Activated T-cell treated with anti-CD3 and anti-CD28 coated beads, Interleukin-2, amount 50 U/mL, for 4 hours (primary cell): Measurements from ENCODE around the gene CASS4. TPM values are rescaled to one million over a fixed set of nuclear protein-coding genes. Genes with fewer than 3 reads are reported as not detected.

Source experiments
- total RNA-seq, 3 donors: library from RNA; stranded (reverse); gene quantifications; one replicate each; pipeline ENCODE4 v1.2.1, GENCODE V29; 2021

The CASS4 gene
- total RNA-seq, 3 donors from 2014 or later: 1.9 to 2.5 (median 2.4) TPM

Other genes with a start within 250 kb of the CASS4 start
- gene MC3R, start 163.5 kb upstream of the CASS4 start, total RNA-seq: not detected
- 1 to 10 TPM; 3.4 to 4.1 (median 3.7) TPM for gene FAM210B, start 53.3 kb upstream of the CASS4 start, total RNA-seq
- gene AURKA, start 20.0 kb upstream of the CASS4 start, total RNA-seq: 1 to 10 TPM; 7.3 to 9.6 (median 9.0) TPM
- 10 to 100 TPM; 42.7 to 47.3 (median 45.3) TPM for gene CSTF1, start 19.6 kb upstream of the CASS4 start, total RNA-seq
- 10 to 100 TPM; 74.8 to 81.3 (median 79.7) TPM for gene RTF2, start 56.4 kb downstream of the CASS4 start, total RNA-seq
- 1 to 10 TPM in 2 of 3 donors, under 1 TPM in 1; 0.73 to 1.4 (median 1.4) TPM for gene FAM209A, start 112.5 kb downstream of the CASS4 start, total RNA-seq
- 1 to 10 TPM in 2 of 3 donors, under 1 TPM in 1; 0.40 to 1.5 (median 1.1) TPM for gene FAM209B, start 121.0 kb downstream of the CASS4 start, total RNA-seq
- gene TFAP2C, start 217.0 kb downstream of the CASS4 start, total RNA-seq: not detected